Right lobe of liver (tissue), 6 donors: Measurements from ENCODE around the gene NENF. TPM values are rescaled to one million over a fixed set of nuclear protein-coding genes. Genes with fewer than 3 reads are reported as not detected.

ENCODE experiments used
- ATAC-seq, 4 donors: fragments of 200-7000 bp; cut with Tn5 transposase; one replicate each; pipeline ENCODE4 v1.9.1; 2020; ENCODE audit warnings: mild to moderate bottlenecking in 4 of 4, moderate library complexity in 4 of 4
- DNase-seq, 3 donors: peaks; one replicate each; pipeline ENCODE4 v3.0.0-alpha.2; 2020
- H3K27ac ChIP-seq, 3 donors: fragments of 200-600 bp; one replicate each; pipeline ENCODE4 v1.8.0; 2022
- H3K27me3 ChIP-seq, 2 donors: fragments of 200-600 bp; one replicate each; pipeline ENCODE4 v1.8.0; 2022
- H3K36me3 ChIP-seq, 4 donors: fragments of 200-600 bp; sonication (generic) in 1 of 4; one replicate each; pipeline versions ENCODE4 v1.5.1 to v1.8.0; 2017 to 2022; ENCODE audit warnings: control low read depth in 1 of 4
- H3K4me1 ChIP-seq, 4 donors: fragments of 200-600 bp; sonication (generic) in 1 of 4; one replicate each; pipeline versions ENCODE4 v1.5.1 to v1.8.0; 2017 to 2022; ENCODE audit warnings: control low read depth in 1 of 4
- H3K4me3 ChIP-seq, 3 donors: fragments of 200-600 bp; one replicate each; pipeline ENCODE4 v1.8.0; 2022
- H3K9me3 ChIP-seq, 4 donors: fragments of 200-600 bp; sonication (generic) in 1 of 4; one replicate each; pipeline versions ENCODE4 v1.5.1 to v1.8.0; 2017 to 2022; ENCODE audit warnings: control low read depth in 1 of 4
- POLR2A ChIP-seq: fragments of 450-650 bp; IDR thresholded peaks from one replicate; pipeline ENCODE4 v1.6.1; 2017; ENCODE audit warnings: antibody characterized with exemption, mild to moderate bottlenecking
- WGBS: methylation state at CpG from one replicate; pipeline ENCODE4 v1.1.6; 2018; ENCODE audit warnings: low coverage, low lambda C conversion rate; ENCODE audit not compliant: insufficient coverage; ENCODE audit errors: missing lambda C conversion rate; 5-methylcytosine and 5-hydroxymethylcytosine counted together
- intact Hi-C, 2 donors: fragments of 100-400 bp; cut with DNase I; formaldehyde crosslinking; loops; one replicate each; pipeline versions ENCODE4 v1.11.2 to v1.14.1; 2022
- total RNA-seq, 6 experiments: library from RNA; depleted of rRNA in 2 of 6; stranded (reverse); fragments of >200 nt in 2 of 6; fragmentation: NEBNext Ultra II Directional in 3 of 6; extraction: Animal tissue kit (Norgen Biotek cat#: 25700) in 3 of 6; gene quantifications; one replicate each; pipeline versions ENCODE4 v1.1.0 to v1.2.4, GENCODE V29; 2016 to 2023
- TF ChIP-seq, protein P1 (sequence below), 4 donors: fragments of 200-600 bp in 3 of 4; fragments of 450-650 bp in 1 of 4; IDR thresholded peaks; one replicate each; pipeline versions ENCODE4 v1.5.1 to v1.8.0; 2016 to 2022; ENCODE audit warnings: antibody characterized with exemption in 4 of 4, mild to moderate bottlenecking in 2 of 4
- donor health status: DM: no; HTN: yes; CAD: no.
- donor health status: DM: no; HTN: no; CAD: no.
- donor health status: DM: no; HTN: no; CAD: no.
- donor health status: DM: no; HTN: yes; CAD: no.
- donor health status: DM: no; HTN: yes; CAD: no.

The NENF gene
- total RNA-seq, 6 experiments from 2014 or later: 23.0 to 49.0 (median 27.9) TPM

DNA sequence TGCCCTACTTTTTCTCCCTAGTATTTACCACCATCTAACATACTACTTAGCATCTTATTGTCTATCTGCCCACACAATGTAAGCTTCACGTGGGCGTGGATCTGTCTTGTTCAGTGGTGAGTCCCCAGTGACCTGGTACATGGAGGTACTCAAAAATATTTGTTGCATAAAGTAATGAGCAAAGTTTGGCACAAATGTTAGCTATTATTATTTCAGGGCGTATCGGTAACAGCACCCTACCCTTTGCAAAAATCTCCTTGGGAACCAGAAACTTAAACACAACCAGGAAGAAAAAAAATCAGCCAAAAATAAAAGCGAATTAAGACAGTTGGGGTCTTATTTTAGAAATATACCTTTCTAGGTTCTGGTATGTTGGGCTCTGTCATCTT is 454 bp upstream of the NENF start:
- peak overlapping the region in 2 of 3 donors; percentile 23 to 80 for H3K4me3 ChIP-seq
- H3K27ac ChIP-seq: peak overlapping the region in 2 of 3 donors; percentile 33 to 38
- no peaks in the 10 kb centered on the region for H3K27me3 ChIP-seq
- intact Hi-C loops: no loop called here
- whole genome bisulfite sequencing: 25% methylated on average over 5 of the region's 5 CpGs
- H3K4me1 ChIP-seq: peaks cover 0 to 5% (median 0%) of the 10 kb centered on the region in 4 donors
- no peaks in the 10 kb centered on the region for H3K9me3 ChIP-seq
- ATAC-seq (no peak), DNase-seq (no peak)
- no peaks in the 10 kb centered on the region for H3K36me3 ChIP-seq
- TF ChIP-seq POLR2A: no peak
- TF ChIP-seq, protein P1, sequence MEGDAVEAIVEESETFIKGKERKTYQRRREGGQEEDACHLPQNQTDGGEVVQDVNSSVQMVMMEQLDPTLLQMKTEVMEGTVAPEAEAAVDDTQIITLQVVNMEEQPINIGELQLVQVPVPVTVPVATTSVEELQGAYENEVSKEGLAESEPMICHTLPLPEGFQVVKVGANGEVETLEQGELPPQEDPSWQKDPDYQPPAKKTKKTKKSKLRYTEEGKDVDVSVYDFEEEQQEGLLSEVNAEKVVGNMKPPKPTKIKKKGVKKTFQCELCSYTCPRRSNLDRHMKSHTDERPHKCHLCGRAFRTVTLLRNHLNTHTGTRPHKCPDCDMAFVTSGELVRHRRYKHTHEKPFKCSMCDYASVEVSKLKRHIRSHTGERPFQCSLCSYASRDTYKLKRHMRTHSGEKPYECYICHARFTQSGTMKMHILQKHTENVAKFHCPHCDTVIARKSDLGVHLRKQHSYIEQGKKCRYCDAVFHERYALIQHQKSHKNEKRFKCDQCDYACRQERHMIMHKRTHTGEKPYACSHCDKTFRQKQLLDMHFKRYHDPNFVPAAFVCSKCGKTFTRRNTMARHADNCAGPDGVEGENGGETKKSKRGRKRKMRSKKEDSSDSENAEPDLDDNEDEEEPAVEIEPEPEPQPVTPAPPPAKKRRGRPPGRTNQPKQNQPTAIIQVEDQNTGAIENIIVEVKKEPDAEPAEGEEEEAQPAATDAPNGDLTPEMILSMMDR (IDR thresholded peaks at IDR 0.05): no peak

DNA sequence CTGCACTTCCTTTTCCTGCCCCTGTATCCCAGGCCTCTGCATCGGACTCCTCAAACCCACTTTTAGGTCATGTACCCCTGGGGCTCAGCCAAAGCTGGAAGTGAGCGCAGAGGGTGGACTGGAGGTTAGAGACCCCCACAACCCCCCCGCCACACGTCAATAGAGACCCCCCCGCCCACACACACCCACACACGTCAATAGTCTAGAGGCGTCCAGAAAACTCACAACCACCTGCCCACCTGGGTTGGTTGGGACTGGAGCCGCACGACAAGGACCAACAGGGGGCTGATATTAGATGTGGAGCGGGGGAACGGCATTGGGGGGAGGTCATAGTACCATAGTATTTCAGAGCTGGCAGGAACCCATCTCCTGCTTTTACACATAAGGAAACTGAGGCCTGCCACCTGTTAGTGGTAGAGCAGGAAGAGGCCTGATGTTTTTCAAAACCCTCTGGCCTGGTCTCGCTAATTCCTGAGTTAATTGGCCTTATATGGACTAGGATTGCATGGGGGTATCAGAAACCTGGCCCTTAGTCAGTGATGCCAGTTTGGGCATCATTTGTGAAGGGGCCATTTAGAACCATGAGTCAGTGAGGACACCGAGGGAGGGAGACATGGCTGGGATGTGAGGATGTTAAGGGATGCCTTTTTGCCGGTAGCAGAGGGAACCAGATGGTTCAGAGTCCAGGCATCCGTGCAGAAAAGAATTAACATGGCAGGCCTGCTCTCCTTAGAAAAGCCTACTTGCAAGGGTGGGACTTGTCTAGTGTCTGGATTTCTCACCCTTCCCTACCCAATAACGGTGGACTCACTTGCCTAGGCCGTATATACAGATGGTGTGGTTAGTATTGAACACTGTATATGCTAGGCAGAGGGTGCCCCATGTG is 1.1 kb downstream of the NENF start:
- TF ChIP-seq, protein P1 (IDR thresholded peaks at IDR 0.05): no peak
- no peak for TF ChIP-seq POLR2A
- H3K4me3 ChIP-seq: peak overlapping the region; percentile 67 to 80 (median 71)
- WGBS: 40% methylated on average over 1 of the region's 17 CpGs
- DNase-seq: no peak
- no peaks in the 10 kb centered on the region for H3K36me3 ChIP-seq
- no peaks in the 10 kb centered on the region for H3K9me3 ChIP-seq
- no peaks in the 10 kb centered on the region for H3K27me3 ChIP-seq
- H3K4me1 ChIP-seq: peaks cover 0 to 5% (median 0%) of the 10 kb centered on the region in 4 donors
- ATAC-seq: no peak
- intact Hi-C loops: no loop called here
- no peak overlapping the region for H3K27ac ChIP-seq

DNA sequence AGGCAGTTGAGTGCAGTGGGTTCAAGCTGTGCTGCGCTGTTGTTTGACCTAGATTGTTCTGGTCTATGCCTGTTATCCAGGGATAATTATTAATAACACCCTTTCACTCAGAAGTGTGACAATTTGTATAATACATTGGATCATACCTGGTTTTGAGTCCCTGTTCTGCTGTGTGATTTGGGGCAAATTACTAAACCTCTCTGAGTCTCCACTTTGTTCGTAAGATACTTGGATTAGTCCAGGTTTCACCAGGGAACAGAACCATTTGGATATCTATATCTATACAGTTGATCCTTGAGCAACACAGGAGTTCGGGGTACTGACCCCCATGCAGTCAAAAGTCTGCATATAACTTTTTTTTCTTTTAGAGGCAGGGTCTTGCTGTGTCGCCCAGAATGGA is 2.3 kb downstream of the NENF start:
- intact Hi-C loops: no loop called here
- H3K4me1 ChIP-seq: peaks cover 0 to 5% (median 0%) of the 10 kb centered on the region in 4 donors

DNA sequence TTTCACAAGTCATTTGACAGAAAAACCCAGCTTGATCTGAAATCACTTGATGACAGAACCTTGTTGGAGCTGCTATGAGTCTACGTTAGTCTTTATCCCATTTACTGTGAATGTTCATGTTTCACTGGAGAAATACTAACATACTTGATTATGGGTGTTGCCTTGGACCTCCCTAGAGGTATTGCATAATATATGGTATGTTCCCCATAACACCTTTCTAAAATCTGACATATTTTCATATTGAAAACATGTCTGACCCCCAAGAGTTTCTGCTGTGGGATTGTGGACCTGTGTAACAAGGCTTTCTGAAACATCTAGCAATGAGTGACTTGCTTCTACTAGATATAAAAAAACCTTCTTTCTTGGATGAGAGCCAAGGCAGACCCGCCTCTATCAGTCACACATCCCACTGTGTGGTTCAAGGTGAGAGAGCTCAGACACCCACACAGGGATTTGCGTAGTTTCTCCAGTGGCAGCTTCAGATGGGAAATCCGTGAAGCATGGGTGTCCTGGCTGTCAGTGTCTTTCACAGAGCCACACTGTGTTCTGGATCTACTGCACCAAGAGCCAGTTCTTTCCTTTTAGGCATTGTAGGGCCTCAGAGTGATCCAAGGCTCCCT is 4.6 kb downstream of the NENF start:
- DNase-seq: no peak
- no peak overlapping the region for H3K4me3 ChIP-seq
- intact Hi-C loops: no loop called here
- ATAC-seq: no peak
- peaks cover 0 to 3% (median 0%) of the 10 kb centered on the region in 4 donors for H3K4me1 ChIP-seq
- H3K27ac ChIP-seq: no peak overlapping the region
- TF ChIP-seq, protein P1 (IDR thresholded peaks at IDR 0.05): no peak
- TF ChIP-seq POLR2A: no peak
- WGBS: 90% methylated on average over 1 of the region's 4 CpGs
- no peaks in the 10 kb centered on the region for H3K27me3 ChIP-seq
- H3K36me3 ChIP-seq: no peaks in the 10 kb centered on the region
- no peaks in the 10 kb centered on the region for H3K9me3 ChIP-seq

More for the DNA sequence above, 2.3 kb downstream of the NENF start:
- WGBS: 90% methylated on average over 2 of the region's 4 CpGs
- TF ChIP-seq, protein P1 (IDR thresholded peaks at IDR 0.05): no peak
- no peak for TF ChIP-seq POLR2A
- Histone ChIP-seq H3K36me3 (no peaks in the 10 kb centered on the region), H3K27ac (no peak overlapping the region), H3K4me3 (no peak overlapping the region), H3K27me3 (no peaks in the 10 kb centered on the region), H3K9me3 (no peaks in the 10 kb centered on the region)
- no peak for ATAC-seq
- no peak for DNase-seq
